GM23338 (cell line): Measurements from ENCODE around the gene CDC42SE1. TPM values are rescaled to one million over a fixed set of nuclear protein-coding genes. Genes with fewer than 3 reads are reported as not detected.

Source experiments
- ATAC-seq: fragments of 200-7000 bp; cut with Tn5 transposase; 3 replicates; pipeline ENCODE4 v1.9.1; 2020
- DNase-seq: peaks from one replicate; pipeline ENCODE4 v3.0.0-alpha.2; 2015; ENCODE audit warnings: low spot score
- H2AFZ ChIP-seq: fragments of 200-600 bp; sonication (generic); 2 replicates; pipeline ENCODE4 v1.8.0; 2016; ENCODE audit warnings: antibody characterized with exemption, mild to moderate bottlenecking, moderate library complexity
- H3F3A ChIP-seq: fragments of 200-600 bp; sonication (generic); replicated peaks from 2 replicates; pipeline ENCODE4 v1.8.0; 2017; ENCODE audit warnings: antibody characterized with exemption, mixed run types, low read depth
- H3K27ac ChIP-seq: fragments of 200-600 bp; sonication (generic); 2 replicates; pipeline ENCODE4 v1.6.1; 2016; ENCODE audit warnings: low read depth
- H3K27me3 ChIP-seq: fragments of 200-600 bp; sonication (generic); 2 replicates; pipeline ENCODE4 v1.8.0; 2016; ENCODE audit warnings: mild to moderate bottlenecking, mixed run types, moderate library complexity; ENCODE audit not compliant: insufficient read depth
- H3K36me3 ChIP-seq: fragments of 200-600 bp; sonication (generic); 2 replicates; pipeline ENCODE4 v1.8.0; 2016; ENCODE audit warnings: mild to moderate bottlenecking; ENCODE audit not compliant: insufficient read depth
- H3K4me1 ChIP-seq: fragments of 200-600 bp; sonication (generic); 2 replicates; pipeline ENCODE4 v1.8.0; 2016; ENCODE audit warnings: mild to moderate bottlenecking, moderate library complexity; ENCODE audit not compliant: insufficient read depth
- H3K4me2 ChIP-seq: fragments of 200-600 bp; sonication (generic); 2 replicates; pipeline ENCODE4 v1.7.1; 2017; ENCODE audit warnings: mixed run types
- H3K4me3 ChIP-seq: fragments of 200-600 bp; sonication (generic); 2 replicates; pipeline ENCODE4 v1.6.1; 2016; ENCODE audit warnings: mixed run types
- H3K79me2 ChIP-seq: fragments of 200-600 bp; sonication (generic); replicated peaks from 2 replicates; pipeline ENCODE4 v1.8.0; 2017; ENCODE audit warnings: mild to moderate bottlenecking; ENCODE audit not compliant: insufficient read depth
- H3K9me2 ChIP-seq: fragments of 200-600 bp; sonication (generic); 2 replicates; pipeline ENCODE4 v1.8.0; 2017; ENCODE audit not compliant: insufficient read depth
- H4K20me1 ChIP-seq: fragments of 200-600 bp; sonication (generic); replicated peaks from 2 replicates; pipeline ENCODE4 v1.8.0; 2017; ENCODE audit warnings: mild to moderate bottlenecking; ENCODE audit not compliant: insufficient read depth
- H3K27ac Mint-ChIP-seq: 2 replicates; pipeline ENCODE4 v1.8.0; 2020; ENCODE audit warnings: inconsistent platforms, mild to moderate bottlenecking, moderate library complexity, mixed read lengths
- H3K27me3 Mint-ChIP-seq: 3 replicates; pipeline ENCODE4 v1.8.0; 2022; ENCODE audit warnings: low read depth, mild to moderate bottlenecking, moderate library complexity, mixed read lengths, inconsistent platforms; ENCODE audit not compliant: insufficient read depth, poor library complexity
- H3K36me3 Mint-ChIP-seq: 3 replicates; pipeline ENCODE4 v1.8.0; 2021; ENCODE audit warnings: low read depth, mild to moderate bottlenecking, inconsistent platforms, moderate library complexity, mixed read lengths
- H3K4me1 Mint-ChIP-seq: 3 replicates; pipeline ENCODE4 v1.8.0; 2020; ENCODE audit warnings: mild to moderate bottlenecking, inconsistent platforms, mixed read lengths
- H3K4me3 Mint-ChIP-seq: 3 replicates; pipeline ENCODE4 v1.8.0; 2021; ENCODE audit warnings: moderate library complexity, mild to moderate bottlenecking, inconsistent platforms, mixed read lengths
- H3K9me3 Mint-ChIP-seq: 3 replicates; pipeline ENCODE4 v1.8.0; 2020; ENCODE audit warnings: moderate library complexity, mild to moderate bottlenecking, inconsistent platforms, mixed read lengths
- CREB1 ChIP-seq: fragments of 250-450 bp; sonication (Bioruptor Pico); IDR thresholded peaks from 2 replicates; pipeline ENCODE4 v1.5.0; 2020; ENCODE audit warnings: low read depth, mild to moderate bottlenecking, moderate library complexity
- EZH2 ChIP-seq: fragments of 200-600 bp; sonication (generic); IDR thresholded peaks from one replicate; pipeline ENCODE4 v1.8.0; 2017; ENCODE audit warnings: antibody characterized with exemption, mild to moderate bottlenecking, low read depth; ENCODE audit not compliant: unreplicated experiment
- EZH2phosphoT487 ChIP-seq: fragments of 200-600 bp; sonication (generic); IDR thresholded peaks from one replicate; pipeline ENCODE4 v1.8.1; 2018; ENCODE audit warnings: antibody characterized with exemption; ENCODE audit not compliant: unreplicated experiment
- JUNB ChIP-seq: IDR thresholded peaks from one replicate; pipeline ENCODE4 v1.6.1; 2016; ENCODE audit warnings: antibody characterized with exemption; ENCODE audit not compliant: unreplicated experiment
- NANOG ChIP-seq: IDR thresholded peaks from 2 replicates; pipeline ENCODE4 v1.6.1; 2016; ENCODE audit warnings: antibody characterized with exemption, borderline replicate concordance
- POLR2AphosphoS5 ChIP-seq: IDR thresholded peaks from 2 replicates; pipeline ENCODE4 v1.6.1; 2016; ENCODE audit warnings: antibody characterized with exemption, low read depth
- STAT1 ChIP-seq: IDR thresholded peaks from one replicate; pipeline ENCODE4 v1.6.1; 2016; ENCODE audit warnings: antibody characterized with exemption; ENCODE audit not compliant: unreplicated experiment
- ZNF114 ChIP-seq: fragments of 250-450 bp; sonication (Bioruptor Pico); IDR thresholded peaks from 2 replicates; pipeline ENCODE4 v1.5.0; 2020; ENCODE audit warnings: mild to moderate bottlenecking, moderate library complexity
- ZNF331 ChIP-seq: fragments of 250-450 bp; sonication (Bioruptor Pico); IDR thresholded peaks from 2 replicates; pipeline ENCODE4 v1.5.0; 2020; ENCODE audit warnings: low read depth, mild to moderate bottlenecking, moderate library complexity
- polyA plus RNA-seq: library from polyadenylated mRNA; unstranded; fragments of >200 nt; fragmentation: Nextera tagmentation; extraction: Ambion mirVana; gene quantifications from 2 replicates; pipeline ENCODE4 v1.2.1, GENCODE V29; 2016
- total RNA-seq: library from RNA; depleted of rRNA; stranded (reverse); fragments of >200 nt; shearing (Covaris generic); gene quantifications from 2 replicates; pipeline ENCODE4 v1.2.3, GENCODE V29; 2014
- TF ChIP-seq, protein P1 (sequence below), 2 experiments: fragments of 200-600 bp in 1 of 2; sonication (generic) in 1 of 2; conservative IDR thresholded peaks; 2 replicates each; pipeline versions ENCODE4 v1.5.1 to v1.6.1; 2016 to 2017; ENCODE audit warnings: antibody characterized with exemption in 2 of 2, low read depth in 2 of 2, mild to moderate bottlenecking in 2 of 2, moderate library complexity in 1 of 2
- TF ChIP-seq, protein P2 (sequence below): IDR thresholded peaks from 2 replicates; pipeline ENCODE4 v1.6.1; 2016; ENCODE audit warnings: antibody characterized with exemption
- TF ChIP-seq, protein P3 (sequence below): IDR thresholded peaks from one replicate; pipeline ENCODE4 v1.6.1; 2018; ENCODE audit warnings: antibody characterized with exemption; ENCODE audit not compliant: unreplicated experiment

The CDC42SE1 gene
- total and polyA plus RNA-seq, 2 experiments from 2014 or later, result 18.3 to 49.1 TPM

DNA sequence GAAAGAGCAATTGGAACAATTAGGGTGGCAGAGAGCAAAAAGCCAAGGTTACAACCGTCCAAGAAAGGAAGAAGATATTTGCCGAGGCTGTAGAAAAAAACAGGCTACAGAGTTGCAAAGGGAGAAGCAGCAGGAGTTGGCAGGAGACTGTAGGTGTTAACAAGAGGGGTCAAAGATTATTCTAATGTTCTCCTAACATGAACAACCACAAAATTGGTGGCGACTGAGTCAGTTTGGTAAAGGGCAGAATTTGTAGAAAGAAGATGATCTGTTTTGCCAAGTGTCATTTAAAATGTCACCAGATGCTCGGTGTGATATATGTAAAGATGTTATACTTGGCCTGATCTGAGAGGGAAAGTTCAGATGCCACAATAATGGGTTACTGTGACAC, 51.6 kb downstream of the CDC42SE1 start (continued):
- TF ChIP-seq, protein P1, sequence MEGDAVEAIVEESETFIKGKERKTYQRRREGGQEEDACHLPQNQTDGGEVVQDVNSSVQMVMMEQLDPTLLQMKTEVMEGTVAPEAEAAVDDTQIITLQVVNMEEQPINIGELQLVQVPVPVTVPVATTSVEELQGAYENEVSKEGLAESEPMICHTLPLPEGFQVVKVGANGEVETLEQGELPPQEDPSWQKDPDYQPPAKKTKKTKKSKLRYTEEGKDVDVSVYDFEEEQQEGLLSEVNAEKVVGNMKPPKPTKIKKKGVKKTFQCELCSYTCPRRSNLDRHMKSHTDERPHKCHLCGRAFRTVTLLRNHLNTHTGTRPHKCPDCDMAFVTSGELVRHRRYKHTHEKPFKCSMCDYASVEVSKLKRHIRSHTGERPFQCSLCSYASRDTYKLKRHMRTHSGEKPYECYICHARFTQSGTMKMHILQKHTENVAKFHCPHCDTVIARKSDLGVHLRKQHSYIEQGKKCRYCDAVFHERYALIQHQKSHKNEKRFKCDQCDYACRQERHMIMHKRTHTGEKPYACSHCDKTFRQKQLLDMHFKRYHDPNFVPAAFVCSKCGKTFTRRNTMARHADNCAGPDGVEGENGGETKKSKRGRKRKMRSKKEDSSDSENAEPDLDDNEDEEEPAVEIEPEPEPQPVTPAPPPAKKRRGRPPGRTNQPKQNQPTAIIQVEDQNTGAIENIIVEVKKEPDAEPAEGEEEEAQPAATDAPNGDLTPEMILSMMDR (conservative IDR thresholded peaks at IDR 0.05; ENCODE audit: low read depth in 2 of 2), result no peak
- TF ChIP-seq EZH2phosphoT487 (no peak), ZNF114 (CRISPR knock-in tag) (no peak), EZH2 (no peak), CREB1 (CRISPR knock-in tag) (no peak), ZNF331 (no peak), STAT1 (no peak), JUNB (no peak), POLR2AphosphoS5 (no peak), NANOG (no peak)
- TF ChIP-seq, protein P2, sequence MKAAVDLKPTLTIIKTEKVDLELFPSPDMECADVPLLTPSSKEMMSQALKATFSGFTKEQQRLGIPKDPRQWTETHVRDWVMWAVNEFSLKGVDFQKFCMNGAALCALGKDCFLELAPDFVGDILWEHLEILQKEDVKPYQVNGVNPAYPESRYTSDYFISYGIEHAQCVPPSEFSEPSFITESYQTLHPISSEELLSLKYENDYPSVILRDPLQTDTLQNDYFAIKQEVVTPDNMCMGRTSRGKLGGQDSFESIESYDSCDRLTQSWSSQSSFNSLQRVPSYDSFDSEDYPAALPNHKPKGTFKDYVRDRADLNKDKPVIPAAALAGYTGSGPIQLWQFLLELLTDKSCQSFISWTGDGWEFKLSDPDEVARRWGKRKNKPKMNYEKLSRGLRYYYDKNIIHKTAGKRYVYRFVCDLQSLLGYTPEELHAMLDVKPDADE, result no peak
- TF ChIP-seq, protein P3, sequence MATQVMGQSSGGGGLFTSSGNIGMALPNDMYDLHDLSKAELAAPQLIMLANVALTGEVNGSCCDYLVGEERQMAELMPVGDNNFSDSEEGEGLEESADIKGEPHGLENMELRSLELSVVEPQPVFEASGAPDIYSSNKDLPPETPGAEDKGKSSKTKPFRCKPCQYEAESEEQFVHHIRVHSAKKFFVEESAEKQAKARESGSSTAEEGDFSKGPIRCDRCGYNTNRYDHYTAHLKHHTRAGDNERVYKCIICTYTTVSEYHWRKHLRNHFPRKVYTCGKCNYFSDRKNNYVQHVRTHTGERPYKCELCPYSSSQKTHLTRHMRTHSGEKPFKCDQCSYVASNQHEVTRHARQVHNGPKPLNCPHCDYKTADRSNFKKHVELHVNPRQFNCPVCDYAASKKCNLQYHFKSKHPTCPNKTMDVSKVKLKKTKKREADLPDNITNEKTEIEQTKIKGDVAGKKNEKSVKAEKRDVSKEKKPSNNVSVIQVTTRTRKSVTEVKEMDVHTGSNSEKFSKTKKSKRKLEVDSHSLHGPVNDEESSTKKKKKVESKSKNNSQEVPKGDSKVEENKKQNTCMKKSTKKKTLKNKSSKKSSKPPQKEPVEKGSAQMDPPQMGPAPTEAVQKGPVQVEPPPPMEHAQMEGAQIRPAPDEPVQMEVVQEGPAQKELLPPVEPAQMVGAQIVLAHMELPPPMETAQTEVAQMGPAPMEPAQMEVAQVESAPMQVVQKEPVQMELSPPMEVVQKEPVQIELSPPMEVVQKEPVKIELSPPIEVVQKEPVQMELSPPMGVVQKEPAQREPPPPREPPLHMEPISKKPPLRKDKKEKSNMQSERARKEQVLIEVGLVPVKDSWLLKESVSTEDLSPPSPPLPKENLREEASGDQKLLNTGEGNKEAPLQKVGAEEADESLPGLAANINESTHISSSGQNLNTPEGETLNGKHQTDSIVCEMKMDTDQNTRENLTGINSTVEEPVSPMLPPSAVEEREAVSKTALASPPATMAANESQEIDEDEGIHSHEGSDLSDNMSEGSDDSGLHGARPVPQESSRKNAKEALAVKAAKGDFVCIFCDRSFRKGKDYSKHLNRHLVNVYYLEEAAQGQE, result no peak

DNA sequence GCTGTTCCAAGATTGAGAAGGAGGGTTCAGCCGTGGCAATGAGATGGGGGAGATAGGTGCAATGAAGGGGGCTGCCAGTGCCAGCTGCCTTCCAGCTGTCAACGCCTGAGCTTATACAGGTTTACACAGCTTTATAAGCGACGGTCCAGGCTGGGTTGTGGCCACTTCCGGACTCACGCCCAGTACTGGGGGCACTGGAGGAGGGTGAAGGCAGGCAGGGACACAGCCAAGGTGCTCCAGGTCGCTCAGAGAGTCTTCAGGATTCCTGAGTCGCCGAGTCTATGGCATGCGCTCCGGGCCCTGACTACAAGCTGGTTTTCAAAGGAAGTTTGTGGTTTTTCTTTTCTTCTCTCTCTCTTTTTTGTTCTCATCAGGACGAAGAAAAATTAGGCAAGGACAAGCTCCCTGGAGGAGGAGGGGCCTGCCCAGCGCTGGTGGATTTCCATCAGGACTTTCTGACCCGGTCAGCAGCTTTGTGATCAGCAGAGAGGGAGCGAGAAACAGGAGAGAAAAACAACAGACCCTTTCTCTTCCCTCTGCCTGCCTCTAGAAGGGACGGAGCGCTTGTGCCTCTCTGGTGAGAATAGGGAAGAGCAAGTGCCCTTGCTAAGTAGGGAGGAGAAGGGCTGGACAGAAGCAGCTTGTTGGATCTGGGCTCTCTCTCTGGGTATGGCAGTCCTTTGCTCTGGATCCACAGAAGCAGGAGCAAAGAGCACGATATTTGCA, 52.9 kb downstream of the CDC42SE1 start, which contains the start of gene MINDY1:
MINDY1 (minus strand) TSS at position 576 of the 726 bp plus-strand sequence. CDS start 4,285 bp downstream, outside the sequence.
- Histone ChIP-seq H3F3A (peaks cover 10% of the 10 kb centered on the region; the same call in 1 of the 2 replicates), H3K4me1 (peaks cover 25% of the 10 kb centered on the region), H3K27ac (peak within 1 kb of the TSS; percentile 73), H3K9me2 (no peaks in the 10 kb centered on the region), H2AFZ (peak within 1 kb of the TSS; percentile 83), H3K27me3 (no peaks in the 10 kb centered on the region), H3K4me2 (peak within 1 kb of the TSS; percentile 85), H3K4me3 (peak within 1 kb of the TSS; percentile 84), H3K79me2 (peaks cover 15% of the 10 kb centered on the region), H4K20me1 (no peaks in the 10 kb centered on the region; the same call in 1 of the 2 replicates), H3K36me3 (no peaks in the 10 kb centered on the region)
- peak; percentile 94 for DNase-seq
- peaks cover 41% of the 10 kb centered on the region for H3K4me1 Mint-ChIP-seq
- peaks cover 3% of the 10 kb centered on the region; the same call in 2 of the 3 replicates for H3K36me3 Mint-ChIP-seq
- peak; percentile 88 for ATAC-seq
- peak within 1 kb of the TSS; percentile 94 for H3K4me3 Mint-ChIP-seq
- peaks cover 23% of the 10 kb centered on the region for H3K27me3 Mint-ChIP-seq
- peak within 1 kb of the TSS; percentile 96 for H3K27ac Mint-ChIP-seq
- no peaks in the 10 kb centered on the region for H3K9me3 Mint-ChIP-seq
- TF ChIP-seq, protein P3, result peak; percentile 29
- TF ChIP-seq CREB1 (CRISPR knock-in tag), result no peak
- TF ChIP-seq, protein P1 (conservative IDR thresholded peaks at IDR 0.05; ENCODE audit: low read depth in 2 of 2), result peak; percentile 36 to 61
